Measurements from ENCODE around the gene CYB561A3. TPM values are rescaled to one million over a fixed set of nuclear protein-coding genes. Genes with fewer than 3 reads are reported as not detected.
A peak's percentile ranks its signal among the peaks of the same experiment; 100 is the strongest.

The CYB561A3 gene
- total and polyA plus RNA-seq, 2 of the 13 experiments (the other 11 are each of a cell fraction or from before 2014, with no cell fraction given) = 11.4 to 14.9 TPM

- TF ChIP-seq ZNF557 (CRISPR knock-in tag; IDR thresholded peaks at IDR 0.05) (0 out of 2 replicates have a peak, but pooled peaks have one; percentile 44), ZNF281 (CRISPR knock-in tag; IDR thresholded peaks at IDR 0.05; ENCODE audit: borderline replicate concordance) (no peak; the same call in 1 of the 2 replicates), FOXP1 (IDR thresholded peaks at IDR 0.05) (no peak), FOXP1 (CRISPR knock-in tag; IDR thresholded peaks at IDR 0.05) (no peak; the same call in 1 of the 2 replicates), ZNF562 (CRISPR knock-in tag; IDR thresholded peaks at IDR 0.05; ENCODE audit: borderline replicate concordance) (no peak), ZNF34 (CRISPR knock-in tag; IDR thresholded peaks at IDR 0.05; ENCODE audit: borderline replicate concordance) (peak; percentile 88; the same call in 1 of the 2 replicates), THRA (CRISPR knock-in tag; IDR thresholded peaks at IDR 0.05; ENCODE audit: borderline replicate concordance) (0 out of 2 replicates have a peak, but pooled peaks have one; percentile 26), EZH2 (conservative IDR thresholded peaks at IDR 0.05; ENCODE audit: low read depth, low read length) (no peak), E2F1 (CRISPR knock-in tag; IDR thresholded peaks at IDR 0.05) (peak; percentile 95), ZSCAN21 (CRISPR knock-in tag; IDR thresholded peaks at IDR 0.05; ENCODE audit: borderline replicate concordance) (peak; percentile 67), RXRA (CRISPR knock-in tag; IDR thresholded peaks at IDR 0.05) (0 out of 2 replicates have a peak, but pooled peaks have one; percentile 60), PHF8 (CRISPR knock-in tag; IDR thresholded peaks at IDR 0.05) (peak; percentile 98), ZNF556 (CRISPR knock-in tag; IDR thresholded peaks at IDR 0.05; ENCODE audit: borderline replicate concordance) (peak; percentile 81; the same call in 1 of the 2 replicates), SNAPC2 (CRISPR knock-in tag; IDR thresholded peaks at IDR 0.05) (peak; percentile 80; the same call in 1 of the 2 replicates), RFXANK (CRISPR knock-in tag; IDR thresholded peaks at IDR 0.05) (0 out of 2 replicates have a peak, but pooled peaks have one; percentile 32), ZMYM4 (CRISPR knock-in tag; IDR thresholded peaks at IDR 0.05) (peak; percentile 49; the same call in 1 of the 2 replicates), IRF1 (CRISPR knock-in tag; IDR thresholded peaks at IDR 0.05; ENCODE audit: low read depth) (no peak), RARA (CRISPR knock-in tag; IDR thresholded peaks at IDR 0.05) (no peak), NKX3-1 (CRISPR knock-in tag; IDR thresholded peaks at IDR 0.05) (peak; percentile 68; the same call in 1 of the 2 replicates), FOXP4 (CRISPR knock-in tag; IDR thresholded peaks at IDR 0.05) (no peak), ZNF12 (CRISPR knock-in tag; IDR thresholded peaks at IDR 0.05) (peak; percentile 61; the same call in 1 of the 2 replicates), SMYD3 (CRISPR knock-in tag; IDR thresholded peaks at IDR 0.05) (no peak)
These were observed at the start of gene CYB561A3, which contains the start of gene TMEM138 (continued) for GRCh38 chr11:61361741-61362541.

Measured in HepG2 (cell line).